Stomach smooth muscle (tissue), 2 donors: Measurements from ENCODE around the gene LSM10.

Experiments used
- H3K27ac ChIP-seq: one replicate; pipeline ENCODE4 v1.7.0; 2013; ENCODE audit warnings: mild to moderate bottlenecking, low read length, inconsistent platforms
- H3K27me3 ChIP-seq, 2 donors: one replicate each; pipeline ENCODE4 v1.7.0; 2013; ENCODE audit warnings: low read length in 2 of 2; ENCODE audit not compliant: insufficient read depth in 2 of 2, control insufficient read depth in 1 of 2
- H3K36me3 ChIP-seq, 2 donors: one replicate each; pipeline ENCODE4 v1.7.0; 2013; ENCODE audit warnings: low read length in 2 of 2; ENCODE audit not compliant: control insufficient read depth in 2 of 2, insufficient read depth in 2 of 2
- H3K4me1 ChIP-seq: one replicate; pipeline ENCODE4 v1.7.0; 2013; ENCODE audit warnings: low read length; ENCODE audit not compliant: control insufficient read depth, insufficient read depth
- H3K4me3 ChIP-seq, 2 donors: one replicate each; pipeline ENCODE4 v1.7.0; 2013; ENCODE audit warnings: low read length in 2 of 2
- H3K9ac ChIP-seq, 2 donors: one replicate each; pipeline ENCODE4 v1.7.0; 2013; ENCODE audit warnings: low read length in 2 of 2, mild to moderate bottlenecking in 1 of 2
- H3K9me3 ChIP-seq, 2 donors: one replicate each; pipeline ENCODE4 v1.7.0; 2013; ENCODE audit warnings: low read length in 2 of 2; ENCODE audit not compliant: control insufficient read depth in 2 of 2
- donor health status: healthy.
- donor health status: Pancreatic carcinoma.

The LSM10 gene

GRCh38 chr1:36352125-36352909 lies 45.4 kb downstream of the LSM10 start:
- H3K36me3 ChIP-seq, result peaks cover 41 to 57% of the 10 kb centered on the region in 2 donors
- H3K9me3 ChIP-seq, result no peaks in the 10 kb centered on the region
- no peak overlapping the region for H3K4me3 ChIP-seq
- H3K27me3 ChIP-seq, result no peaks in the 10 kb centered on the region
- H3K9ac ChIP-seq, result no peak overlapping the region
- peak overlapping the region; percentile 75 for H3K27ac ChIP-seq
- peaks cover 39% of the 10 kb centered on the region for H3K4me1 ChIP-seq

GRCh38 chr1:36351227-36351977 lies 46.3 kb downstream of the LSM10 start:
- Histone ChIP-seq H3K27me3 (no peaks in the 10 kb centered on the region), H3K36me3 (peaks cover 50 to 60% of the 10 kb centered on the region in 2 donors), H3K4me1 (peaks cover 39% of the 10 kb centered on the region), H3K9ac (no peak overlapping the region), H3K9me3 (no peaks in the 10 kb centered on the region), H3K27ac (peak overlapping the region; percentile 75), H3K4me3 (peak overlapping the region in 1 of 2 donors; percentile 49)

GRCh38 chr1:36350659-36351226 lies 47.0 kb downstream of the LSM10 start:
- H3K4me1 ChIP-seq, result peaks cover 39% of the 10 kb centered on the region
- H3K9ac ChIP-seq, result no peak overlapping the region
- no peaks in the 10 kb centered on the region for H3K9me3 ChIP-seq
- peak overlapping the region in 1 of 2 donors; percentile 49 for H3K4me3 ChIP-seq
- peak overlapping the region; percentile 75 for H3K27ac ChIP-seq
- H3K36me3 ChIP-seq, result peaks cover 51 to 59% of the 10 kb centered on the region in 2 donors
- H3K27me3 ChIP-seq, result no peaks in the 10 kb centered on the region

- Histone ChIP-seq H3K9me3 (no peaks in the 10 kb centered on the region), H3K27me3 (no peaks in the 10 kb centered on the region), H3K36me3 (peaks cover 54 to 59% of the 10 kb centered on the region in 2 donors), H3K27ac (peak overlapping the region; percentile 75), H3K9ac (peak overlapping the region in 1 of 2 donors; percentile 2), H3K4me3 (peak overlapping the region in 1 of 2 donors; percentile 8), H3K4me1 (peaks cover 39% of the 10 kb centered on the region)
These were observed 47.9 kb downstream of the LSM10 start for GRCh38 chr1:36349839-36350238.

GRCh38 chr1:36349241-36349671 lies 48.5 kb downstream of the LSM10 start:
- Histone ChIP-seq H3K9ac (no peak overlapping the region), H3K9me3 (no peaks in the 10 kb centered on the region), H3K27me3 (no peaks in the 10 kb centered on the region), H3K4me1 (peaks cover 39% of the 10 kb centered on the region), H3K27ac (no peak overlapping the region), H3K36me3 (peaks cover 53 to 54% of the 10 kb centered on the region in 2 donors), H3K4me3 (no peak overlapping the region)

- no peak overlapping the region for H3K9ac ChIP-seq
- no peak overlapping the region for H3K27ac ChIP-seq
- no peaks in the 10 kb centered on the region for H3K27me3 ChIP-seq
- peaks cover 48 to 54% of the 10 kb centered on the region in 2 donors for H3K36me3 ChIP-seq
- H3K4me3 ChIP-seq, result no peak overlapping the region
- no peaks in the 10 kb centered on the region for H3K9me3 ChIP-seq
- H3K4me1 ChIP-seq, result peaks cover 35% of the 10 kb centered on the region
These were observed 50.9 kb downstream of the LSM10 start for GRCh38 chr1:36346741-36347370.

GRCh38 chr1:36345353-36345752 lies 52.4 kb downstream of the LSM10 start:
- Histone ChIP-seq H3K9me3 (no peaks in the 10 kb centered on the region), H3K4me3 (no peak overlapping the region), H3K36me3 (peaks cover 53 to 58% of the 10 kb centered on the region in 2 donors), H3K9ac (no peak overlapping the region), H3K27ac (no peak overlapping the region), H3K27me3 (no peaks in the 10 kb centered on the region), H3K4me1 (peaks cover 20% of the 10 kb centered on the region)

- no peaks in the 10 kb centered on the region for H3K9me3 ChIP-seq
- no peak overlapping the region for H3K9ac ChIP-seq
- H3K4me3 ChIP-seq, result no peak overlapping the region
- no peak overlapping the region for H3K27ac ChIP-seq
- peaks cover 12% of the 10 kb centered on the region for H3K4me1 ChIP-seq
- no peaks in the 10 kb centered on the region for H3K27me3 ChIP-seq
- peaks cover 53 to 59% of the 10 kb centered on the region in 2 donors for H3K36me3 ChIP-seq
These were observed 53.4 kb downstream of the LSM10 start for GRCh38 chr1:36344395-36344680.

GRCh38 chr1:36343651-36344394 lies 53.9 kb downstream of the LSM10 start:
- Histone ChIP-seq H3K27ac (no peak overlapping the region), H3K9me3 (no peaks in the 10 kb centered on the region), H3K27me3 (no peaks in the 10 kb centered on the region), H3K4me3 (no peak overlapping the region), H3K36me3 (peaks cover 53 to 54% of the 10 kb centered on the region in 2 donors), H3K4me1 (peaks cover 13% of the 10 kb centered on the region), H3K9ac (no peak overlapping the region)
